ENCODE data around the gene NXPH3.

Gene NXPH3

GRCh38 chr17:49592263-49592662 is 16.6 kb downstream of the NXPH3 start:
- Histone ChIP-seq H3K9me3 (ENCODE audit: control insufficient read depth, insufficient read depth, low read depth, low read length) (no peaks in the 10 kb centered on the region), H3K36me3 (ENCODE audit: control insufficient read depth in 2 of 2, insufficient read depth in 1 of 2, low read length in 2 of 2) (peaks cover 4 to 22% of the 10 kb centered on the region in 2 experiments), H3K4me1 (ENCODE audit: control insufficient read depth, insufficient read depth, low read length) (no peaks in the 10 kb centered on the region), H3K27ac (ENCODE audit: extremely low read depth, low read depth, low read length) (no peak overlapping the region), H3K4me3 (ENCODE audit: low read depth, low read length) (no peak overlapping the region)
- ChIA-PET CTCF (interaction anchor here (2.3 kb wide), 1 partner anchor 104 kb away, joined by 7 read pairs; no protein-coding TSS in a partner anchor), POLR2A (no interaction called here)
- no peak for TF ChIP-seq HOXD13 (CRISPR knock-in tag; IDR thresholded peaks at IDR 0.05; ENCODE audit: borderline replicate concordance)
- TF ChIP-seq ZNF138 (tag by site-specific recombination; IDR thresholded peaks at IDR 0.05; ENCODE audit: borderline replicate concordance) = no peak
- no peak for TF ChIP-seq ZNF155 (tag by site-specific recombination; IDR thresholded peaks at IDR 0.05)
- TF ChIP-seq ZNF416 (tag by site-specific recombination; IDR thresholded peaks at IDR 0.05) = no peak
- TF ChIP-seq YY2 (tag by site-specific recombination; IDR thresholded peaks at IDR 0.05) = no peak
- no peak for TF ChIP-seq ZNF302 (tag by site-specific recombination; IDR thresholded peaks at IDR 0.05; ENCODE audit: low read depth)

DNA sequence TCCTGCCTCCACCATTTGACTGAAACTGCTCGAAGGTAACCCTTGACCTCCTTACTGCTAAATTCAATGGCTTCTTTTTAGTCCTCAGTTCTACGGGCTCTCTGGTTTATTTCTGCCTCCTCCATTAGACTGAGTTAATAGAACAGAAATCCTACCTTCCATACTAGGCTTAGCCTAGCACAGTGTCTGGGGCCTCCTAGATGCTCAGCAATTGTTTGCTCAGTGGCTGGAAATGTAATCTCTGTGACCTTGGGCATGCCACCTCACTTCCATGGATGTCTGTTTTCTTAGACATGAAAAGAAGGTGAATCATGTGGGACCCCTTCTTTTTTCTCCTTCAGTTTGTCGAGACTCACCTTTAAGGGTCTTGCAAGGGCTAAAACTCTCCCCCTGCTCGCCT is 19.7 kb downstream of the NXPH3 start:
- ChIA-PET CTCF (interaction anchor here (0.5 to 1.2 kb wide), 4 partner anchors 19 to 96 kb away, joined by 3 to 5 read pairs (median 4); partner anchors contain the start of gene NXPH3), POLR2A (no interaction called here)
- peaks cover 7 to 51% of the 10 kb centered on the region in 2 experiments for H3K36me3 ChIP-seq (ENCODE audit: control insufficient read depth in 2 of 2, insufficient read depth in 1 of 2, low read length in 2 of 2)
- H3K9me3 ChIP-seq (ENCODE audit: control insufficient read depth, insufficient read depth, low read depth, low read length) = no peaks in the 10 kb centered on the region
- no peak for TF ChIP-seq BCL6B (tag by site-specific recombination; IDR thresholded peaks at IDR 0.05)
- TF ChIP-seq KLF10 (tag by site-specific recombination; IDR thresholded peaks at IDR 0.05) = no peak
- no peak for TF ChIP-seq KLF17 (tag by site-specific recombination; IDR thresholded peaks at IDR 0.05)
- no peak for TF ChIP-seq ZNF221 (tag by site-specific recombination; IDR thresholded peaks at IDR 0.05; ENCODE audit: borderline replicate concordance)
- TF ChIP-seq ZNF664 (tag by site-specific recombination; IDR thresholded peaks at IDR 0.05) = no peak
- no peak for TF ChIP-seq MYNN (tag by site-specific recombination; IDR thresholded peaks at IDR 0.05; ENCODE audit: borderline replicate concordance)
- TF ChIP-seq ZNF121 (tag by site-specific recombination; IDR thresholded peaks at IDR 0.05) = no peak
- TF ChIP-seq, protein P1, sequence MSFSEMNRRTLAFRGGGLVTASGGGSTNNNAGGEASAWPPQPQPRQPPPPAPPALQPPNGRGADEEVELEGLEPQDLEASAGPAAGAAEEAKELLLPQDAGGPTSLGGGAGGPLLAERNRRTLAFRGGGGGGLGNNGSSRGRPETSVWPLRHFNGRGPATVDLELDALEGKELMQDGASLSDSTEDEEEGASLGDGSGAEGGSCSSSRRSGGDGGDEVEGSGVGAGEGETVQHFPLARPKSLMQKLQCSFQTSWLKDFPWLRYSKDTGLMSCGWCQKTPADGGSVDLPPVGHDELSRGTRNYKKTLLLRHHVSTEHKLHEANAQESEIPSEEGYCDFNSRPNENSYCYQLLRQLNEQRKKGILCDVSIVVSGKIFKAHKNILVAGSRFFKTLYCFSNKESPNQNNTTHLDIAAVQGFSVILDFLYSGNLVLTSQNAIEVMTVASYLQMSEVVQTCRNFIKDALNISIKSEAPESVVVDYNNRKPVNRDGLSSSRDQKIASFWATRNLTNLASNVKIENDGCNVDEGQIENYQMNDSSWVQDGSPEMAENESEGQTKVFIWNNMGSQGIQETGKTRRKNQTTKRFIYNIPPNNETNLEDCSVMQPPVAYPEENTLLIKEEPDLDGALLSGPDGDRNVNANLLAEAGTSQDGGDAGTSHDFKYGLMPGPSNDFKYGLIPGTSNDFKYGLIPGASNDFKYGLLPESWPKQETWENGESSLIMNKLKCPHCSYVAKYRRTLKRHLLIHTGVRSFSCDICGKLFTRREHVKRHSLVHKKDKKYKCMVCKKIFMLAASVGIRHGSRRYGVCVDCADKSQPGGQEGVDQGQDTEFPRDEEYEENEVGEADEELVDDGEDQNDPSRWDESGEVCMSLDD (tag by site-specific recombination; IDR thresholded peaks at IDR 0.05) = no peak
- TF ChIP-seq ZNF37A (tag by site-specific recombination; IDR thresholded peaks at IDR 0.05) = no peak
- TF ChIP-seq ZNF341 (tag by site-specific recombination; IDR thresholded peaks at IDR 0.05; ENCODE audit: low read depth) = no peak
- no peak for TF ChIP-seq ZNF670 (tag by site-specific recombination; IDR thresholded peaks at IDR 0.05; ENCODE audit: low read depth)
- TF ChIP-seq KLF9 (tag by site-specific recombination; IDR thresholded peaks at IDR 0.05; ENCODE audit: low read depth) = no peak
- no peak for TF ChIP-seq ZNF112 (tag by site-specific recombination; IDR thresholded peaks at IDR 0.05)
- TF ChIP-seq ZFP69B (tag by site-specific recombination; IDR thresholded peaks at IDR 0.05) = no peak
- TF ChIP-seq ZNF133 (tag by site-specific recombination; IDR thresholded peaks at IDR 0.05) = no peak
- H3K4me1 ChIP-seq (ENCODE audit: control insufficient read depth, insufficient read depth, low read length) = no peaks in the 10 kb centered on the region
- no peak overlapping the region for H3K4me3 ChIP-seq (ENCODE audit: low read depth, low read length)
- no peak overlapping the region for H3K27ac ChIP-seq (ENCODE audit: extremely low read depth, low read depth, low read length)
